Esophagus muscularis mucosa (tissue), 4 donors: Measurements from ENCODE around the gene DOCK6. TPM values are rescaled to one million over a fixed set of nuclear protein-coding genes. Genes with fewer than 3 reads are reported as not detected.
A peak's percentile ranks its signal among the peaks of the same experiment; 100 is the strongest.

ENCODE experiments used
- DNase-seq: peaks from one replicate; pipeline ENCODE4 v3.0.0-alpha.2; 2017; ENCODE audit errors: extremely low spot score
- H3K27ac ChIP-seq, 4 donors: fragments of 200-600 bp; sonication (generic); replicated peaks in 1 of 4; 1 replicate in 3 of 4; 2 replicates in 1 of 4; pipeline ENCODE4 v1.5.1; 2016 to 2019; ENCODE audit warnings: mild to moderate bottlenecking in 1 of 4
- H3K27me3 ChIP-seq, 4 donors: fragments of 200-600 bp; sonication (generic); one replicate each; pipeline versions ENCODE4 v1.5.1 to v1.6.0; 2016 to 2019
- H3K36me3 ChIP-seq, 4 donors: fragments of 200-600 bp; sonication (generic); one replicate each; pipeline ENCODE4 v1.5.1; 2016 to 2019
- H3K4me1 ChIP-seq, 4 donors: fragments of 200-600 bp; sonication (generic); one replicate each; pipeline ENCODE4 v1.5.1; 2016 to 2019
- H3K4me3 ChIP-seq, 4 donors: fragments of 200-600 bp; sonication (generic); 1 replicate in 2 of 4; 2 replicates in 2 of 4; pipeline ENCODE4 v1.5.1; 2016 to 2019; ENCODE audit warnings: mild to moderate bottlenecking in 4 of 4, moderate library complexity in 1 of 4
- H3K9me3 ChIP-seq, 4 donors: fragments of 200-600 bp; sonication (generic); 1 replicate in 3 of 4; 2 replicates in 1 of 4; pipeline ENCODE4 v1.5.1; 2016 to 2019
- CTCF ChIP-seq, 3 experiments: fragments of 200-600 bp in 2 of 3; fragments of 450-650 bp in 1 of 3; sonication (generic) in 2 of 3; IDR thresholded peaks; one replicate each; pipeline ENCODE4 v1.5.1; 2017 to 2019; ENCODE audit warnings: antibody characterized with exemption in 3 of 3, mild to moderate bottlenecking in 2 of 3, moderate library complexity in 1 of 3
- EP300 ChIP-seq: sonication (generic); formaldehyde crosslinking; IDR thresholded peaks from one replicate; pipeline ENCODE4 v1.6.1; 2017; ENCODE audit warnings: antibody characterized with exemption
- POLR2A ChIP-seq: fragments of 450-650 bp; IDR thresholded peaks from one replicate; pipeline ENCODE4 v1.6.1; 2017; ENCODE audit warnings: antibody characterized with exemption, moderate library complexity, mild to moderate bottlenecking, low read depth
- POLR2AphosphoS5 ChIP-seq, 2 donors: sonication (generic); formaldehyde crosslinking; IDR thresholded peaks; one replicate each; pipeline ENCODE4 v1.6.1; 2017; ENCODE audit warnings: antibody characterized with exemption in 2 of 2
- WGBS: methylation state at CpG from one replicate; pipeline ENCODE4 v1.1.5; 2018; 5-methylcytosine and 5-hydroxymethylcytosine counted together
- intact Hi-C: fragments of 100-400 bp; cut with DNase I; formaldehyde crosslinking; loops from one replicate; pipeline ENCODE4 v1.15.1; 2023
- total RNA-seq, 4 donors: library from RNA; depleted of rRNA; stranded (reverse); fragments of >200 nt; gene quantifications; one replicate each; pipeline versions ENCODE4 v1.1.0 to v1.2.1, GENCODE V29; 2016

Gene DOCK6
- total RNA-seq, 4 donors from 2014 or later, result 32.6 to 51.0 (median 40.1) TPM

- peak overlapping the region; percentile 89 to 98 (median 96) for H3K27ac ChIP-seq
- H3K4me3 ChIP-seq, result peak overlapping the region; percentile 66 to 92 (median 84)
- peaks cover 60 to 79% (median 79%) of the 10 kb centered on the region in 4 donors for H3K4me1 ChIP-seq
- no peak for DNase-seq
- intact Hi-C loops, result no loop called here
- 33% methylated on average over 12 of the region's 12 CpGs for WGBS
- no peaks in the 10 kb centered on the region for H3K9me3 ChIP-seq
- TF ChIP-seq EP300 (no peak), POLR2AphosphoS5 (IDR thresholded peaks at IDR 0.05) (no peak), POLR2A (no peak), CTCF (IDR thresholded peaks at IDR 0.05) (no peak)
- H3K27me3 ChIP-seq, result no peaks in the 10 kb centered on the region
- peaks cover 25 to 62% (median 56%) of the 10 kb centered on the region in 4 donors for H3K36me3 ChIP-seq
These were observed 66.6 kb downstream of the DOCK6 start for GRCh38 chr19:11195681-11196080.

GRCh38 chr19:11194656-11195558 is 67.4 kb downstream of the DOCK6 start:
- Histone ChIP-seq H3K9me3 (no peaks in the 10 kb centered on the region), H3K4me3 (peak overlapping the region; percentile 66 to 92 (median 84)), H3K4me1 (peaks cover 68 to 87% (median 86%) of the 10 kb centered on the region in 4 donors), H3K27me3 (no peaks in the 10 kb centered on the region), H3K36me3 (peaks cover 25 to 59% (median 52%) of the 10 kb centered on the region in 4 donors), H3K27ac (peak overlapping the region; percentile 89 to 98 (median 96))
- intact Hi-C loops, result no loop called here
- WGBS, result 13% methylated on average over 19 of the region's 20 CpGs
- no peak for DNase-seq
- no peak for TF ChIP-seq CTCF (IDR thresholded peaks at IDR 0.05)
- TF ChIP-seq POLR2AphosphoS5 (IDR thresholded peaks at IDR 0.05), result no peak
- TF ChIP-seq POLR2A, result no peak
- TF ChIP-seq EP300, result no peak

GRCh38 chr19:11194173-11194572 is 68.2 kb downstream of the DOCK6 start:
- intact Hi-C loops, result no loop called here
- WGBS, result 42% methylated on average over 8 of the region's 8 CpGs

More at GRCh38 chr19:11194173-11194572, 68.2 kb downstream of the DOCK6 start:
- DNase-seq, result no peak
- Histone ChIP-seq H3K27me3 (no peaks in the 10 kb centered on the region), H3K27ac (peak overlapping the region; percentile 89 to 98 (median 96)), H3K4me1 (peaks cover 75 to 92% (median 90%) of the 10 kb centered on the region in 4 donors), H3K36me3 (peaks cover 25 to 52% (median 50%) of the 10 kb centered on the region in 4 donors), H3K4me3 (peak overlapping the region; percentile 66 to 92 (median 84)), H3K9me3 (no peaks in the 10 kb centered on the region)
- TF ChIP-seq POLR2A, result no peak
- TF ChIP-seq EP300, result no peak
- no peak for TF ChIP-seq CTCF (IDR thresholded peaks at IDR 0.05)
- TF ChIP-seq POLR2AphosphoS5 (IDR thresholded peaks at IDR 0.05), result no peak
